Skeletal muscle tissue (tissue), 4 donors: ENCODE measurements around the gene RPL13. TPM values are rescaled to one million over a fixed set of nuclear protein-coding genes. Genes with fewer than 3 reads are reported as not detected.

Experiments
- H3K27ac ChIP-seq: one replicate; pipeline ENCODE4 v1.7.0; 2013; ENCODE audit warnings: mild to moderate bottlenecking, low read depth, low read length, inconsistent platforms
- H3K27me3 ChIP-seq, 3 donors: one replicate each; pipeline ENCODE4 v1.7.0; 2013; ENCODE audit warnings: low read length in 3 of 3; ENCODE audit not compliant: control insufficient read depth in 3 of 3, insufficient read depth in 3 of 3
- H3K36me3 ChIP-seq, 3 donors: one replicate each; pipeline ENCODE4 v1.7.0; 2013; ENCODE audit warnings: low read length in 3 of 3; ENCODE audit not compliant: control insufficient read depth in 3 of 3, insufficient read depth in 3 of 3
- H3K4me1 ChIP-seq, 3 donors: one replicate each; pipeline ENCODE4 v1.7.0; 2013; ENCODE audit warnings: low read length in 3 of 3, mild to moderate bottlenecking in 3 of 3; ENCODE audit not compliant: control insufficient read depth in 3 of 3, insufficient read depth in 3 of 3
- H3K4me3 ChIP-seq, 3 donors: one replicate each; pipeline ENCODE4 v1.7.0; 2013; ENCODE audit warnings: low read length in 3 of 3
- H3K9ac ChIP-seq, 3 donors: one replicate each; pipeline ENCODE4 v1.7.0; 2013; ENCODE audit warnings: low read length in 3 of 3, mild to moderate bottlenecking in 3 of 3, moderate library complexity in 2 of 3, low read depth in 1 of 3
- H3K9me3 ChIP-seq, 3 donors: one replicate each; pipeline ENCODE4 v1.7.0; 2013; ENCODE audit warnings: low read length in 3 of 3; ENCODE audit not compliant: control insufficient read depth in 3 of 3
- total RNA-seq: library from RNA; depleted of rRNA; stranded (reverse); fragments of >200 nt; gene quantifications from one replicate; pipeline ENCODE4 v1.2.3, GENCODE V29; 2014
- donor health status: Osteomylitis.

The RPL13 gene
- total RNA-seq, 1 donor from 2014 or later = 2,337 TPM

DNA sequence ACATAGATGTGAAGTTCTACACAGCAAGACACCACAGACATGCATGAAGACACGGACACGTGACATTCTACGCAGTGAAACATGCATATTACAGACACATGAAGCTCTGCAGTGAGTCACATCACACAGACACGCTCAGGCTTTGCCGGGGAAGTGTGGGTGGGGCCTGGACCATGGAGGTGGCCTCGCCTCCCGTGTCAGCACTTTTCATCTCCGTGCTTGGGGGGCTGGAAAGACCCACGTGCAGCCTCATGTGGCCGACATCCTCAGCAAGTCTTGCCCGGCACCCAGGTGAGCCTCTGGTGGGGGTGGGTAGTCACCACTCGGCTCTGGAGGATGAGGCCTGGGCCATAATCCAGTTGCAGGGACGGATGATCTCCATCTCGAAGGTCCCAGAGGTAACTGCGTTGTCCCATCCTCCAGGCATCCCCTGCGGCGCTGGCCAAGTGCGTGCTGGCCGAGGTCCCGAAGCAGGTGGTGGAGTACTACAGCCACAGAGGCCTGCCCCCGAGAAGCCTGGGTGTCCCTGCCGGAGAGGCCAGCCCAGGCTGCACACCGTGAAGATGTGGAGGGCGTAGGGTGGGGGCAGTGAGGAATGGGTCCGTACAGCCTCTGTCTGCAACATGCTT, 35.7 kb downstream of the RPL13 start:
- H3K9me3 ChIP-seq = no peaks in the 10 kb centered on the region
- H3K27me3 ChIP-seq = peaks cover 0 to 10% (median 7%) of the 10 kb centered on the region in 3 donors
- H3K27ac ChIP-seq = no peak overlapping the region
- no peaks in the 10 kb centered on the region for H3K4me1 ChIP-seq
- H3K9ac ChIP-seq = no peak overlapping the region
- no peaks in the 10 kb centered on the region for H3K36me3 ChIP-seq
- H3K4me3 ChIP-seq = no peak overlapping the region

GRCh38 chr16:89596957-89597649, 36.6 kb downstream of the RPL13 start:
- no peak overlapping the region for H3K27ac ChIP-seq
- H3K9me3 ChIP-seq = no peaks in the 10 kb centered on the region
- H3K9ac ChIP-seq = no peak overlapping the region
- peaks cover 3 to 10% (median 10%) of the 10 kb centered on the region in 3 donors for H3K27me3 ChIP-seq
- H3K4me1 ChIP-seq = peaks cover 0 to under 1% (median 0%) of the 10 kb centered on the region in 3 donors
- no peaks in the 10 kb centered on the region for H3K36me3 ChIP-seq
- no peak overlapping the region for H3K4me3 ChIP-seq

DNA sequence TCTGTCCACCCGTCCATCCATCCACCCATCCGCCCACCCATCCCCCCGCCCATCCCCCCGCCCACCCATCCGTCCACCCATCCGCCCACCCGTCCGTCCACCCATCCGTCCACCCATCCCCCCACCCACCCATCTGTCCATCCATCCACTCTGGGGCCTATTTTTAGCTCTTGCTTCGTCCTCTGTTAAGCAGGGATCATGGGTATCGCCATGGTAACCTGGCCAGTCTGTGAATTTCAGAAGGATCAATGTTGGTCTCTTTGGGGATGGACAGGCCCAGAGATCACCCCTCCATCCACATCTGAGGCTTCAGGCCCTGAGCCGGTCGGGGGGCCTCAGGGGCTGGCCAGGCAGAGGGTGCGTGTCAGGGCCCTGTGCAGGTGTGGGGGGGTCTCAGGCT, 37.7 kb downstream of the RPL13 start:
- Histone ChIP-seq H3K4me3 (no peak overlapping the region), H3K4me1 (peaks cover 0 to 7% (median 3%) of the 10 kb centered on the region in 3 donors), H3K9ac (no peak overlapping the region), H3K27ac (no peak overlapping the region), H3K9me3 (no peaks in the 10 kb centered on the region), H3K27me3 (peaks cover 11 to 21% (median 16%) of the 10 kb centered on the region in 3 donors), H3K36me3 (no peaks in the 10 kb centered on the region)

- Histone ChIP-seq H3K4me1 (peaks cover 0 to 7% (median 3%) of the 10 kb centered on the region in 3 donors), H3K27ac (no peak overlapping the region), H3K36me3 (no peaks in the 10 kb centered on the region), H3K9ac (no peak overlapping the region), H3K4me3 (no peak overlapping the region), H3K27me3 (peaks cover 11 to 22% (median 16%) of the 10 kb centered on the region in 3 donors), H3K9me3 (no peaks in the 10 kb centered on the region)
Observed at GRCh38 chr16:89599451-89599858, 39.0 kb downstream of the RPL13 start.

DNA sequence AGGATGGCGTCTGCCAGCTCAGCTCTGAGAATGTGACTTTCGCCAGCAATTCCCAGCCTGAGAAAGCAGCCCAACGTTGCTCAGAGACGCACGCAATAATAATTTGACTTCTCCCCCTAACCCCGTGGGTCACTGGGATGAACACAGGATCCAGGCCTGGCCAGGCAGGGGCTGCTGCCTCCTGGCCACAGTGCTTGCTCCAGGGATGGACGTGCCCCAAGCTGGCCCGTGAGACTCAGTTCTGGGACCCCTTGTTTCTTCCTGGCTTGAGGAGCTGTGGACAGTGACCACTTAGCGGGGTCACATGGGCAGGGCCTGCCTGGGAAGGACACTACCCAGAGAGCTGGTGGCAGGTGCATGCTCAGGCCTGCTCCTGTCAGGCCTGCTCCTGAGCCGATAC, 39.4 kb downstream of the RPL13 start:
- no peaks in the 10 kb centered on the region for H3K9me3 ChIP-seq
- peaks cover 15 to 26% (median 16%) of the 10 kb centered on the region in 3 donors for H3K27me3 ChIP-seq
- H3K4me1 ChIP-seq = peaks cover 0 to 7% (median 3%) of the 10 kb centered on the region in 3 donors
- no peaks in the 10 kb centered on the region for H3K36me3 ChIP-seq
- H3K4me3 ChIP-seq = no peak overlapping the region
- no peak overlapping the region for H3K9ac ChIP-seq
- no peak overlapping the region for H3K27ac ChIP-seq

DNA sequence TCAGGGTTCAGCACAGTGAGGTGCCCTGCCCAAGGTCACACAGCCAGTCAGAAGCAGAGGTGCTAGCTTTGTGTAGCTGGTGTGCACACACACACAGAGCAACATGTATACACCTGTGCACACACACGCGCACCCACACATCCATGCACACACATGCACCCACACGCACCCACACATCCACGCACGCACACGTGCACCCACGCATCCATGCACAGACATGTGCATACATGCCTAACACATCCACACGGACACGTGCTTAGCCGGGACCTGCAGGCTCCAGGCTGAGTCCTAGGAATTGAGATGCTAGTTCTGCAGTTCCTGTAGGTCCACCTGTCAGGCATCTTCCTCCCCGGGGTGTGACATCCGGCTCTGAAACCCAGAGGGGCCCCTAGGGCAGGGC, 39.9 kb downstream of the RPL13 start:
- Histone ChIP-seq H3K27ac (no peak overlapping the region), H3K4me1 (peaks cover 0 to 7% (median 3%) of the 10 kb centered on the region in 3 donors), H3K36me3 (no peaks in the 10 kb centered on the region), H3K27me3 (peaks cover 20 to 31% (median 21%) of the 10 kb centered on the region in 3 donors), H3K9me3 (no peaks in the 10 kb centered on the region), H3K4me3 (no peak overlapping the region), H3K9ac (no peak overlapping the region)

DNA sequence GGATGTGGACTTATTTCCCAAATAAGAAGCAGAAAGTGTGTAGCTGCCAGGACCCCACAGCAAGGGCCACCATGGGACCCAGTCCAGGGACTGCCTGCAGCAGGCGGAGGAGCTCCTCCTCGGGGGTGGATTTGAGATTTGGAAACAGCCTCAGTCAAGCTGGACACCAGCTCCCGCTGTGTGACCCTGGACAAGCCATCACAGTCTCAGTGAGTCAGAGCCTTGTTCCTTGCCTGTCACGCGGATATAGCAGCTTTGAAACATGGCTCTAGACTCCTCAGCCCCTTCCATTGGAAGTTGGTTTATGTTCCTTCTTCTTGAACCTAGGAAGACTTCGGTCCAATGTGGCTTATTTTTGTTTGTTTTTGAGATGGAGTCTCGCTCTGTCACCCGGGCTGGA, 40.5 kb downstream of the RPL13 start:
- Histone ChIP-seq H3K36me3 (no peaks in the 10 kb centered on the region), H3K4me3 (no peak overlapping the region), H3K9me3 (no peaks in the 10 kb centered on the region), H3K9ac (no peak overlapping the region), H3K27me3 (peaks cover 21 to 36% (median 25%) of the 10 kb centered on the region in 3 donors), H3K27ac (no peak overlapping the region), H3K4me1 (peaks cover 0 to 7% (median 3%) of the 10 kb centered on the region in 3 donors)

- H3K4me3 ChIP-seq = no peak overlapping the region
- H3K36me3 ChIP-seq = no peaks in the 10 kb centered on the region
- no peak overlapping the region for H3K9ac ChIP-seq
- no peaks in the 10 kb centered on the region for H3K9me3 ChIP-seq
- no peak overlapping the region for H3K27ac ChIP-seq
- H3K4me1 ChIP-seq = peaks cover 0 to 7% (median 3%) of the 10 kb centered on the region in 3 donors
- H3K27me3 ChIP-seq = peaks cover 21 to 36% (median 27%) of the 10 kb centered on the region in 3 donors
Observed at GRCh38 chr16:89601906-89602272, 41.4 kb downstream of the RPL13 start.

GRCh38 chr16:89602273-89602951, 41.9 kb downstream of the RPL13 start:
- no peak overlapping the region for H3K4me3 ChIP-seq
- no peak overlapping the region for H3K9ac ChIP-seq
- H3K36me3 ChIP-seq = no peaks in the 10 kb centered on the region
- peaks cover 0 to 7% (median 3%) of the 10 kb centered on the region in 3 donors for H3K4me1 ChIP-seq
- peaks cover 21 to 36% (median 27%) of the 10 kb centered on the region in 3 donors for H3K27me3 ChIP-seq
- H3K27ac ChIP-seq = no peak overlapping the region
- H3K9me3 ChIP-seq = no peaks in the 10 kb centered on the region
